Heart left ventricle (tissue), 16 donors: ENCODE data around the gene DENND1C. TPM values are rescaled to one million over a fixed set of nuclear protein-coding genes. Genes with fewer than 3 reads are reported as not detected.

Experiments
- ATAC-seq, 4 donors: fragments of 200-7000 bp; cut with Tn5 transposase; one replicate each; pipeline ENCODE4 v1.9.1; 2020 to 2022; ENCODE audit warnings: moderate library complexity in 4 of 4, mild to moderate bottlenecking in 3 of 4, moderate number of reproducible peaks in 1 of 4
- DNase-seq, 5 donors: peaks; one replicate each; pipeline ENCODE4 v3.0.0-alpha.2; 2020
- H3K27ac ChIP-seq, 12 donors: fragments of 200-600 bp; sonication (generic) in 4 of 12; one replicate each; pipeline versions ENCODE4 v1.5.0 to v1.8.0; 2016 to 2022; ENCODE audit warnings: mild to moderate bottlenecking in 2 of 12
- H3K27me3 ChIP-seq, 9 donors: fragments of 200-600 bp; sonication (generic) in 2 of 9; one replicate each; pipeline versions ENCODE4 v1.5.1 to v1.8.0; 2016 to 2022; ENCODE audit warnings: mild to moderate bottlenecking in 3 of 9
- H3K36me3 ChIP-seq, 9 donors: fragments of 200-600 bp; sonication (generic) in 2 of 9; one replicate each; pipeline versions ENCODE4 v1.5.0 to v1.8.0; 2018 to 2022; ENCODE audit warnings: mild to moderate bottlenecking in 2 of 9
- H3K4me1 ChIP-seq, 12 donors: fragments of 200-600 bp; sonication (generic) in 4 of 12; one replicate each; pipeline versions ENCODE4 v1.5.0 to v1.8.0; 2016 to 2022; ENCODE audit warnings: mild to moderate bottlenecking in 3 of 12
- H3K4me3 ChIP-seq, 12 donors: fragments of 200-600 bp; sonication (generic) in 4 of 12; one replicate each; pipeline versions ENCODE4 v1.5.0 to v1.8.0; 2017 to 2022; ENCODE audit warnings: mild to moderate bottlenecking in 9 of 12, moderate library complexity in 4 of 12
- H3K9me3 ChIP-seq, 12 donors: fragments of 200-600 bp; sonication (generic) in 4 of 12; one replicate each; pipeline versions ENCODE4 v1.5.0 to v1.8.0; 2016 to 2022; ENCODE audit warnings: mild to moderate bottlenecking in 1 of 12
- POLR2A ChIP-seq, 2 donors: fragments of 450-650 bp; IDR thresholded peaks; one replicate each; pipeline ENCODE4 v1.6.1; 2017; ENCODE audit warnings: antibody characterized with exemption in 2 of 2, mild to moderate bottlenecking in 2 of 2, moderate library complexity in 2 of 2
- WGBS, 4 donors: extraction: QIAGEN DNeasy Blood & Tissue Kit in 2 of 4; methylation state at CpG; one replicate each; pipeline versions ENCODE4 v1.1.5 to v1.1.7; 2013 to 2018; 5-methylcytosine and 5-hydroxymethylcytosine counted together
- intact Hi-C, 10 donors: fragments of 100-400 bp; cut with DNase I; formaldehyde crosslinking; loops; one replicate each; pipeline versions ENCODE4 v1.11.1 to v1.14.2; 2022
- polyA plus RNA-seq, 2 donors: library from polyadenylated mRNA; stranded (reverse); fragments of 200-250 nt; gene quantifications; one replicate each; pipeline ENCODE4 v1.2.3, GENCODE V29; 2013
- total RNA-seq, 9 donors: library from RNA; depleted of rRNA in 2 of 9; stranded (reverse); fragments of >200 nt in 2 of 9; fragmentation: NEBNext Ultra II Directional in 3 of 9; extraction: Animal tissue kit (Norgen Biotek cat#: 25700) in 3 of 9; gene quantifications; one replicate each; pipeline versions ENCODE4 v1.1.0 to v1.2.4, GENCODE V29; 2016 to 2023
- TF ChIP-seq, protein P1 (sequence below), 12 donors: fragments of 200-600 bp; sonication (generic) in 4 of 12; IDR thresholded peaks; one replicate each; pipeline versions ENCODE4 v1.5.0 to v1.8.0; 2018 to 2022; ENCODE audit warnings: antibody characterized with exemption in 12 of 12, mild to moderate bottlenecking in 5 of 12
- donor health status: ischemic (EF 13 %, LVEDD 7.1; RV severe dilation, severe dysfunction).
- donor health status: healthy with polysubstance abuse.
- donor health status: DM: no; HTN: yes; CAD: no.
- donor health status: DM: no; HTN: no; CAD: no.
- donor health status: ischemic (EF 25% LVEDD 6.9; RV normal size, moderate dysfunction).
- donor health status: ischemic (EF 25% LVEDD 5.7; RV mildly dilated, moderate dysfunction).
- donor health status: healthy.
- donor health status: DM: yes; HTN: yes; CAD: no.
- donor health status: ischemic (EF 35%, LVEDD 5.7; RV mildly dilated, moderate dysfunction).
- donor health status: nonischemic (EF 11% LVEDD 7.7; RV severe dilation, severe dysfunction).
- donor health status: DM: yes; HTN: yes; CAD: no.
- donor health status: PGD.
- donor health status: ischemic (EF 29% LVEDD 5.4; RV normal size, mild dysfunction).
- donor health status: nonischemic (EF 23%, LVEDD 6.1; RV moderate dilation, normal function).

Gene DENND1C
- total and polyA plus RNA-seq, 11 donors, result 0.17 to 9.5 (median 0.45) TPM

DNA sequence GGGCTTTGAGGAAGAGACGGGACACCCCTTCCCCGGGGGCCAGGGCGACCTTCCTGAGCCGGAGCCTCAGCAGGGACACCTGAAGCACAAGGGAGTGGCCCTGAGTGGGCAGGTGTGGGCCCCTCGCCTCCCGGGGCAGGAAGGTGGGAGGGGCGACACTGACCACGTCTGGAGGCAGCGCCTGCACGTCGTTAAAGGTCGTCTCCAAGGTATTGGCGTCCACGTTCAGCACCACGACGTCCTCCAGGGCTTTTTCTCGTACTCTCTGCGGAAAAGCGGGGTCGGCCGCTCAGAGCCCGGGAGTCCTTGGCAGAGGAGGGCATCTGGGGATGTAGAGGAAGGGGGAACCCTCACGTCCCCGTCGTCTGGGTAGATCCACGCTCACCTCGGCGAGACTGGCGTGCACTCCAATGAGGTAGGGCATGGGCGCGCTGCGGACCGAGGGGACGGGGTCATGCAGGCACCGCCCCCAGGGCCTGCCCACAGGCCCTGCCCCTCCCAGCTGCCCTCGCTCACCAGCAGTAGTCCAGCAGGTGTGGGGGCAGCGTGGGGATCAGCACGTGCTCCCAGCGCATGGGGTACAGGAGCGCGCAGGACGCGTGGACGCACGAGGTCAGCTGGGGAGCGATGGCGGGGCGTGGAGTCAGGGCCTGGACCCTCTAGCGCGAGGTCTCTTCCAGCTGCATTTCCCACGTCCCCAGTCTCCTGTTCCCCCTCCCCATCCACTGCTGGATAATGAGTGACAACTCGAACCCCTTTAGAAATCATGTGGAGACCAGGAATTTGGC, 6.1 kb downstream of the DENND1C start:
- TF ChIP-seq, protein P1, sequence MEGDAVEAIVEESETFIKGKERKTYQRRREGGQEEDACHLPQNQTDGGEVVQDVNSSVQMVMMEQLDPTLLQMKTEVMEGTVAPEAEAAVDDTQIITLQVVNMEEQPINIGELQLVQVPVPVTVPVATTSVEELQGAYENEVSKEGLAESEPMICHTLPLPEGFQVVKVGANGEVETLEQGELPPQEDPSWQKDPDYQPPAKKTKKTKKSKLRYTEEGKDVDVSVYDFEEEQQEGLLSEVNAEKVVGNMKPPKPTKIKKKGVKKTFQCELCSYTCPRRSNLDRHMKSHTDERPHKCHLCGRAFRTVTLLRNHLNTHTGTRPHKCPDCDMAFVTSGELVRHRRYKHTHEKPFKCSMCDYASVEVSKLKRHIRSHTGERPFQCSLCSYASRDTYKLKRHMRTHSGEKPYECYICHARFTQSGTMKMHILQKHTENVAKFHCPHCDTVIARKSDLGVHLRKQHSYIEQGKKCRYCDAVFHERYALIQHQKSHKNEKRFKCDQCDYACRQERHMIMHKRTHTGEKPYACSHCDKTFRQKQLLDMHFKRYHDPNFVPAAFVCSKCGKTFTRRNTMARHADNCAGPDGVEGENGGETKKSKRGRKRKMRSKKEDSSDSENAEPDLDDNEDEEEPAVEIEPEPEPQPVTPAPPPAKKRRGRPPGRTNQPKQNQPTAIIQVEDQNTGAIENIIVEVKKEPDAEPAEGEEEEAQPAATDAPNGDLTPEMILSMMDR (IDR thresholded peaks at IDR 0.05), result no peak
- TF ChIP-seq POLR2A (IDR thresholded peaks at IDR 0.05), result no peak
- peaks cover 18 to 49% (median 27%) of the 10 kb centered on the region in 9 donors for H3K27me3 ChIP-seq
- peak in 1 of 4 donors; percentile 29 for ATAC-seq

DNA sequence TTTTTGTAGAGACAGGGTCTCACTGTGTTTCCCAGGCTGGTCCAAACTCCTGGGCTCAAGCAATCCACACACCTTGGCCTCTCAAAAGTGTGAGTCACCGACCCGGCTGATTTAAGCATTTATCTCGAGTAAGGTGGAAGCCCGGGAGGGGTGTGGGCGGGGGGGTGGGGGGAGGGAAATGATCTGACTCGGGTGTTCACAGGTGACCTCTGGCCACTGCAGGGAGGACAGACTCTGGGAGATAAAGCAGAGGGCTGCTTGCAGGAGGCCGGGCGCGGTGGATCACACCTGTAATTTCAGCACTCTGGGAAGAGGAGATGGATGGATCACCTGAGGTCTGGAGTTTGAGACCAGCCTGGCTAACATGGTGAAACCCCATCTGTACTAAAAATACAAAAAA, 7.9 kb downstream of the DENND1C start:
- intact Hi-C loops, result no loop called here

More for the DNA sequence above, 6.1 kb downstream of the DENND1C start:
- H3K36me3 ChIP-seq, result peaks cover 0 to 26% (median 0%) of the 10 kb centered on the region in 9 donors
- no peaks in the 10 kb centered on the region for H3K9me3 ChIP-seq
- H3K27ac ChIP-seq, result no peak overlapping the region
- peaks cover 0 to 18% (median 3%) of the 10 kb centered on the region in 12 donors for H3K4me1 ChIP-seq
- intact Hi-C loops, result no loop called here
- H3K4me3 ChIP-seq, result no peak overlapping the region
- WGBS, 4 donors, result 10 to 24% (median 17%) methylated on average over 38 to 52 of the region's 52 CpGs
- DNase-seq, result no peak

DNA sequence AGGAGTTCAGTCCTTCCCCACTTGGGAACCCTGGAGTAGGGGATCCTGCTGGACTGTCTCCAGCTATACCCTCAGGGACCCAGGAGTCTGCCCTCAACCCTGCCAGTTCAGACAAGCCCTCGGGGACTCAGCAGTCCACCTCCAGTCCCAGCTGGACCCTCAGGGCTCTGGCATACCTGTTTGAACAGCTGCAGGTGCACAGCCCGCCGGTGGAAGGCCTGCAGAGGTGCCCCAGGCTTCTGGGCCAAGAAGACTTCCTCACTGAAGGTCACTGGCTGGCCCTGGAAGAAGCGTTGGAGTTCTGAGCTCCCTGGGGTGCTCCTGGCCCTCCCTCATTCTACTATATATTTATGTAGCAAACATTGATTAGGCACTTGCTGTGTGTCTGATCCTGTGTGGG, 8.9 kb downstream of the DENND1C start:
- 42 to 74% (median 70%) methylated on average over 2 to 4 of the region's 4 CpGs for WGBS, 4 donors
- peaks cover 0 to 18% (median 3%) of the 10 kb centered on the region in 12 donors for H3K4me1 ChIP-seq
- intact Hi-C loops, result no loop called here
- H3K27ac ChIP-seq, result no peak overlapping the region
- H3K27me3 ChIP-seq, result peaks cover 15 to 35% (median 26%) of the 10 kb centered on the region in 9 donors
- no peak for DNase-seq
- TF ChIP-seq, protein P1 (IDR thresholded peaks at IDR 0.05), result no peak
- no peak for TF ChIP-seq POLR2A (IDR thresholded peaks at IDR 0.05)
- H3K36me3 ChIP-seq, result peaks cover 0 to 26% (median 0%) of the 10 kb centered on the region in 9 donors
- H3K4me3 ChIP-seq, result no peak overlapping the region
- no peaks in the 10 kb centered on the region for H3K9me3 ChIP-seq
- no peak for ATAC-seq

More for the DNA sequence above, 7.9 kb downstream of the DENND1C start:
- DNase-seq, result no peak
- Histone ChIP-seq H3K4me3 (no peak overlapping the region), H3K27me3 (peaks cover 15 to 38% (median 27%) of the 10 kb centered on the region in 9 donors), H3K27ac (no peak overlapping the region), H3K36me3 (peaks cover 0 to 26% (median 0%) of the 10 kb centered on the region in 9 donors), H3K4me1 (peaks cover 0 to 18% (median 3%) of the 10 kb centered on the region in 12 donors), H3K9me3 (no peaks in the 10 kb centered on the region)
- TF ChIP-seq, protein P1 (IDR thresholded peaks at IDR 0.05), result no peak
- TF ChIP-seq POLR2A (IDR thresholded peaks at IDR 0.05), result no peak
- WGBS, 4 donors, result 61 to 80% (median 65%) methylated on average over 9 of the region's 9 CpGs
- ATAC-seq, result no peak

DNA sequence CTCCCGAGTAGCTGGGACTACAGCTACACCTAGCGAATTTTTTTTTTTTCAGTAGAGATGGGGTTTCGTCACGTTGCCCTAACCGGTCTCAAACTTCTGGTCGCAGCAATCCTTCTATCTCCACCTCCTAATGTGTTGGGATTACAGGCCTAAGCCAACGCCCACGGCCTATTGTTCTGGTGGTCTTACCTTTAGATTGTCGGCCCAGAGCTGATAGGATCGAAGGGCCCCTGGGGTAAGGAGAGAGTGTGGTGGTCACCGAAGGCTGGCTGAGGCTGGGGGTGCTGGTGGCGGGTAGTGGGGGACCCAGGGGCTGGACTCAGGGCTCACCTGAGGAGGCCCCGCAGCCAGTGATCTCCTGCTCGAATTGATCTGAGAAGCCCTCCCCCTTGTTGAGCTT, 10.5 kb downstream of the DENND1C start:
- Histone ChIP-seq H3K27ac (no peak overlapping the region), H3K4me1 (peaks cover 0 to 8% (median 0%) of the 10 kb centered on the region in 12 donors), H3K9me3 (no peaks in the 10 kb centered on the region), H3K36me3 (peaks cover 0 to 16% (median 0%) of the 10 kb centered on the region in 9 donors), H3K27me3 (peaks cover 10 to 29% (median 14%) of the 10 kb centered on the region in 9 donors), H3K4me3 (no peak overlapping the region)
- DNase-seq (no peak), ATAC-seq (no peak)
- no peak for TF ChIP-seq POLR2A (IDR thresholded peaks at IDR 0.05)
- TF ChIP-seq, protein P1 (IDR thresholded peaks at IDR 0.05), result no peak
- 75 to 87% (median 82%) methylated on average over 14 of the region's 14 CpGs for WGBS, 4 donors
- intact Hi-C loops, result no loop called here
